IPS-11a (cell line): Measurements from ENCODE around the gene CHST13.
"Not testable (repeated sequence)": the region's sequence is repeated elsewhere in the genome, so short reads cannot be mapped to it uniquely, and the experiment has no call there.

ENCODE experiments used
- H3K4me3 ChIP-seq: one replicate; pipeline ENCODE4 v1.5.1; 2013; ENCODE audit warnings: low read depth, low read length, control low read depth

CHST13 gene

DNA sequence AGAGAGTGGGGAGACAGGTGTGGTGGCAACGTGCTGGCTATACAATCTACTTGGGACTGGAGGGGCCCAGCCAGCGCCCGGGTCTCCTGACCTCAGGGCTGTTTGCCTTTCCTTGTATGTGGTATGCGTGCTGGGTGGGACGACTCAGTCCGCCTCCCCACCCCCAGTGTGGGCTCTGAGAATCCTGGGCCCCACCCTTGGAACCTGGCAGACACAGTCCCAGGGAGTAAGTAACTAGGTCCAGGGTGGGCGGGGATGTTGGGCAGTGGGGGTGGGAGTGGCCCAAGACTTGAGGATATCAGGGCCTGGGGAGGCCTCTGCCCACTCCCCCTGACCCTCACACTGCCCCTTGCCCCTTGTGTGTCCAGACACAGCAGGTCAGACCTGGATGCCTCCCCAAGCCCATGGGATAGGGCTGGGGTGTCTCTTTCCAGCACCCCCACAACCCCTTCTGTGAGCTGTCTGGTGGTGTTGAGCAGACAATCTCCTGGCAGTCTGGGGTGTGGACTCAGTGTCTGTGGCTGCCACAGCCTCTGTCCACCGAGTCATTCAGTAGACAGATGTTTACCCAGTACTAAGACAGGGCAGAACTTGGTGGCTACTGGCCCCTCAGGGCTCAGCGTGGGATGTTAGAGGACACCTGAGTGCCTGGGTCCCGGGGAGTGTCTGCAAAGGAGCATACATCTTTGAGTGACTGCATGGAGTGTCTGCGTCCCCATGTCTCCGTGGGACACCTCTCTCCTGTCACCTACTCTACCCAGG, 1.3 kb downstream of the CHST13 start:
- no peak overlapping the region for H3K4me3 ChIP-seq

DNA sequence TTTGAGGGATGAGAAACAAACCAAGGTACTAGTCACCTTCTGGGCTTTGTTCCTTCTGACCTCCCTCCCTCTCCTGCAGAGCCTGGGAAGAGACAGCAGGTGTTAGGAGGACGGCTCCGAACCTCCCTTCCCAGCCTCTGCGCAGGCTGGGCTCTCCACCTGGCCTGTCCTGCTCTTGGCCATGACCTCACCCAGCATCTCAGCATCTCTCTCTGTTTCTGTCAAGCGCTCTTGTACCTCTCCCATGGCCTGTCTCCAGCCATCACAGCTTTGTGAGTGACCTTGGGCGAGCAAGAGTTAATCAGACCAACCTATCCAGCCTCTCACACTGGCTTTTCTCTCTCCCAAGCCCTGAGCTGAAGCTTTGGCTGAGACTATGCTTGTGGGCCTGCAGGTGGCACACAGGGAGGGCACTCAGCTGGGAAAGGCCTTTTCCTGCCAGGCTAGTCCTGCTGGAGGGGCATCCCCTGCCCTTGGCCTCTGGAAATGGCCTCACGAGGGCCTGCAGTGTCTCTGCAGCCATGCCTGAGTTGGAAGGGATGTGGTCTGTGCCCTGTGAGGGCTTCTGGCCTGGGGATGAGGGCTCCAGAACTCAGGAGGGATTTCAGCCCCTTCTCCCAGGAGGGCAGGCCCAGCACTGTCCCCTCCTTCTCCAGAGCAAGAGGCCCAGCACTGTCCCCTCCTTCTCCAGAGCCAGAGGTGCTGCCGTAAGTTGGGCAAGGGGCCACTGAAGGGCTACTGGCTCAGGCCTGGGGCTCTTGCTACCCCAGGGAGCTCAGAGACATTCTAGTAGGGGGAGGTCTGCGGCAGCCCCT, 2.1 kb downstream of the CHST13 start:
- H3K4me3 ChIP-seq: no peak overlapping the region

GRCh38 chr3:126526668-126527005, 2.7 kb downstream of the CHST13 start:
- no peak overlapping the region for H3K4me3 ChIP-seq

DNA sequence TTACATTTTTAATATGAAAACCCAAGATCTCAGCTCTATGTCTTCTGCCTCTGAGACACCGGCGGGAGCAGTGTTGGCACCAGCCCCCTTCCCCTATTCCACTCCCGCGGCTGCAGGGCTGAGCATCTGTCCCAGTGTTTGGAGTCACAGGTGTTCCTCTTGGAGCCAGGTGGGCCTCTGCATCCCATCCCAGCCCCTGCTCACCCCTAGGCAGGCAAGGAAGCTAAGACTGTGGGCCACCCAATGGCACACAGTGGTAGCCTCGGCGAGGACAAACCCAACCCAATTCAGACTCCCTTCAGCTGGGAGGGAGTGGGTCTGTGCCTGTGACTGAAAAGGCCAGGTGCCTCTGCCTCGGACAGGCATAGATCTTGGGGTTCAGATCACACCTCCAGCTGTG, 3.1 kb downstream of the CHST13 start:
- no peak overlapping the region for H3K4me3 ChIP-seq

DNA sequence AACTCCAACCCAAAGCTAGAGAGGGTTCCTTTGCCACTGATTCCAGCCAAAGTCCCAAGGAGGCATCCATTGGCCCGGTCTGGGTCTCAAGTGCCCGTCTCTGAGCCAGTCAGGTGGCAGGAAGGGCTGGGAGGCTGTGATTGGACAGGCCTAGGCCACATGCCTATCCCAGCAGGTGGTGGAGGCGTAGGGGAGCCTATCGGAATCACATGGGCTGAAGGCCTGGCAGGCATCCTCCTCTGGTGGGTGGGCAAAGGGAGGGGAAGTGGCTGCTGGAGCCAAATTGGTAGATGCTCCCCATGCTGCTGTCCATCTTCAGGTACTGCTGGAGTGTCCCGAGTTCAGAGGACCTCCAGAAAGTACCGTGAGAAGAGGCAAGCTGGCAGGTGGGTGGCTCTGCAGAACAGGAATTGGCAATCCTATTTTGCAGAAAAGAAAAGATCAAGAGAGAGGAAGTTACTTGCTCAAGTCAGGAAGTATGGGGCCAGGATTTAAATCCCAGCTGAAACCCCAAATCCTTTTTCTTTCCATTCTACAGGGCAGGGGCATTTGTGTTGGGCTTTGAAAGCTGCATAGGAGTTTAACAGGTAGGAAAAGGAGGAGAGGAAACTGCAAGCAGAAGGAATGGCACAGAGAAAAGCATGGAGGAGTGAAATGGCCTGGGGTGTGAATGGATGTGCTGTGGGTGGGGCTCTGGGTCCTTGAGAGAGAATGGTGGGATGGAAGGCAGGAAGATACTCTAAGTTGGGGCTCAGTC, 3.7 kb downstream of the CHST13 start:
- no peak overlapping the region for H3K4me3 ChIP-seq

GRCh38 chr3:126528419-126528799, 4.5 kb downstream of the CHST13 start:
- H3K4me3 ChIP-seq: no peak overlapping the region

DNA sequence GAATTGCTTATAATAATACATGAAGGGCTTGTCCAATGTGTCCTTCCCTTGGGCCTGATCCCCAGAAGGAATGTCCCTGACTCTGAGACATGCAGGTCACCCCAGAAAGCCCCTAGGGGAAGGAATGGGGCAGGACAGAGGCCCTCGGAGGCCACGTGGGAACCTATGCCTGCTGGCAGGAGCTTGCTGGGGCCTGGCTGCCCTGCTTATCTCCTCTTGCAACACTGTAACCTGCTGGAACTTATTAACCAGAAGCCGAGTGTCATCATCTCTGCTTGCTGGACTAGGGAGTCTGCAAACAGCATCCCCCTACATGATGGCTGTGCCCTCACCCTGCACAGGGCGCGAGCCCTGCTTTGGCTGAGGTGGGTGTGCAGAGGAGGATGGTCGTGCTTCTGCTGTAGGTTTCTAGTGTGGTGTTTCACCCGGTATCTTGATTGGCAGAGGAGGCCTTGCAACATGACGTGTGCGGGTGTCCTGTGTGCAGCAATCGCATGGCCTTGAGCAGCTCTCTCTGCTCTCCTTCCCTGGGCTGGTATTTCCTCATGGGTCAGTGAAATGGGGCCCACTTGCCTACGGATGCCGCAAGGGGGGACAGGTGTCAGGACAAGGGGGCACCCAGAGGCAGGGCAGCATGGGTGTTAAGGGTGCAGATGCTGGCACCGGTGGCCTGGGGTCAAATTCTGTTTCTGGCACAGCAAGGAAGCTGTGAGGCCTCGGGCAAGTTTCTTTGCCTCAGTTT, 5.0 kb downstream of the CHST13 start:
- no peak overlapping the region for H3K4me3 ChIP-seq

- H3K4me3 ChIP-seq: no peak overlapping the region
Observed at GRCh38 chr3:126529585-126530170, 5.7 kb downstream of the CHST13 start.

DNA sequence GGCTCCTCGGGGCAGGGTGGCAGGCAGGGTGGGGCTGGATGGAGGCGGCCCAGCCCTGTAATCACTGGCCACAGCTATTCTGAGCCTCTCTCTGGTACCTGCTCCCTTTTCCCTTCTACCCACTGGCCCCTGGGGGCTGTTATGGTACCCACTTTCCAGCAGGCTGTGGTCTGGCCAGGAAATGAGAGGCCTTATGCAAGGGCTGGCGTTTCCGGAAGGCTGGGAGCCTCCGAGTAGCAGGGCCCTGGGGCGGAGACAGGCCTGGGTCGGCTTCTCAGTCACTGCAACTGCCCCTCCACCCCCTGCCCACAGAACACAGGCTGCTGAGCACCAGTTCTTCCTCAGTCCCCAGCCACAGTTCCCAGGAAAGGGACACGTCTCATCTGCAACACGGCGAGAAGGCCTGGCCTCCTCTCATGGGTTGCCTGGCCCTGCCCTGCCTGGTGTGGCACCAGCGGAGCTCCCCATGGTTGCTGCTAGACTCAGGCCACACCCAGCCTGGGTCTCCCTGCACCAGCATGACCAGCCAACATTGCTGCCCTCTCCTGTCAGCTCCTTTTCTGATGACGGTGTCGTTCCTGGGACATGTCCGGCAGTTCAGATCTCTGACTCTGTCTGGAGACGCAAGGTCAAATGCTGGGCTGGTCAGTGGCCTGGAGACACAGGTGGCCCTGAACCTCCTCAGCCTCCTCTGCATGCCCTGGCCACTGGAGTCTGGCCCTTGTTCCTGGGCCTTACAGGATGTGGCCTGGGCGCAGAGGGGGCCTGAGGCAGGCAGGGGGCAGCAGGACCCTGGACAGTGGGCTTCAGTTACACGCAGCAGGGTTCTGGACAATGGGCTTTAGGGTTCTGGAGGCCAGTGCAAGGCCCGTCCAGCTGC, 6.5 kb downstream of the CHST13 start:
- no peak overlapping the region for H3K4me3 ChIP-seq

GRCh38 chr3:126531051-126531330, 7.0 kb downstream of the CHST13 start:
- H3K4me3 ChIP-seq: no peak overlapping the region

- no peak overlapping the region for H3K4me3 ChIP-seq
Observed at GRCh38 chr3:126533506-126533905, 9.6 kb downstream of the CHST13 start.

DNA sequence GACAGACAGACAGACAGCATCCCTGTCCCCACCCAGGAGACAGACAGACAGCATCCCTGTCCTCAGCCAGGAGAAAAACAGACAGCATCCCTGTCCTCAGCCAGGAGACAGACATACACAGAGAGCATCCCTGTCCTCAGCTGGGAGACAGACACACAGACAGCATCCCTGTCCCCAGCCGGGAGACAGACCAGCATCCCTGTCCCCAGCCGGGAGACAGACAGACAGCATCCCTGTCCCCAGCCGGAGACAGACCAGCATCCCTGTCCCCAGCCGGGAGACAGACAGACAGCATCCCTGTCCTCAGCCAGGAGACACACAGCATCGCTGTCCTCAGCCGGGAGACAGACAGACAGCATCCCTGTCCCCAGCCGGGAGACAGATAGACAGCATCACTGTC, 10.8 kb downstream of the CHST13 start:
- H3K4me3 ChIP-seq: not testable (repeated sequence)

- no peak overlapping the region for H3K4me3 ChIP-seq
Observed at GRCh38 chr3:126535636-126536035, 11.7 kb downstream of the CHST13 start.

DNA sequence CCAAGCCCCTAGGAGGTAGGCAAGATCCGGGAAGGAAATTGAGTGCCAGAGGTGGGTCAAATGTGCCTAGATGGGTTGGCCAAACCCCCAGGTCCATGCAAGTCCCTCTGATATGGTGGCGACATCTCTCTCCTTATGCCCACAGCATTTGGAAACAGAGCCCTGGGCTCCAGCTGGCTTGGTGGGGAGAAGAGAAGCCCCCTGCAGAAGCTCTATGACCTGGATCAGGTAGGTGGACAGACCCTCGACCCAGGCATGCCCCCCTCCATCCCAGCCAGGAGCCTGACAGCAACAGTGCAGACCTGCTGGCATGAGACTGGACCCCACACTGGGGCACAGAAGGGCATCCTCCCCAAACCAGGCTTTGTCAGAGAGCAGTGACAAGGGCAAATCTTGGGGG, 12.2 kb downstream of the CHST13 start:
- no peak overlapping the region for H3K4me3 ChIP-seq

- no peak overlapping the region for H3K4me3 ChIP-seq
Observed at GRCh38 chr3:126537116-126537729, 13.3 kb downstream of the CHST13 start.

GRCh38 chr3:126537730-126538281, 13.9 kb downstream of the CHST13 start:
- H3K4me3 ChIP-seq: no peak overlapping the region

GRCh38 chr3:126538316-126538715, 14.4 kb downstream of the CHST13 start:
- no peak overlapping the region for H3K4me3 ChIP-seq

DNA sequence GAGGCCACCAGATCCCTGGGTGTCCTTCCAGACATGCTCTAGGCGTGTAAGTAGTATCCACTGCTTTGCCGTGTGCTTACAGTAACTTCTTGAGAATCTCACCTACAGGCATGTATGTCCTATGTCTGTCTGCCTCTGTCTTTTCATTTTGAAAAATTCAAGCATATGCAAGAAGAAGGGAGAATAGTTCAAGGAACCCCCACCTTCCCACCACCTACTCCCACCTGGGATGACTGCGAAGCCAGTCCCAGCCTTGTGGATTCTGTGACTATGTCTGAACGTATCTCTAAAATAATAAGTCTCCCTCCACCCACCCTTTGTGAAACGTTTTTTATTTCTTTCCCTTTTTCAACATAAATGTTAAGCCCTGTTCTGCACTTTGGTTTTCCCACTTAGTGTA, 15.0 kb downstream of the CHST13 start:
- H3K4me3 ChIP-seq: no peak overlapping the region

- H3K4me3 ChIP-seq: no peak overlapping the region
Observed at GRCh38 chr3:126539558-126540250, 15.7 kb downstream of the CHST13 start.
